Gastrocnemius medialis (tissue), 4 donors: ENCODE results near the gene ZC3H18. TPM values are rescaled to one million over a fixed set of nuclear protein-coding genes. Genes with fewer than 3 reads are reported as not detected.

Source experiments
- ATAC-seq, 2 donors: fragments of 150-250 bp; one replicate each; pipeline ENCODE4 v1.9.1; 2016
- DNase-seq, 2 donors: peaks; one replicate each; pipeline ENCODE4 v3.0.0-alpha.2; 2019
- H3K27ac ChIP-seq, 4 donors: fragments of 200-600 bp; sonication (generic); 1 replicate in 1 of 4; 2 replicates in 3 of 4; pipeline ENCODE4 v1.5.1; 2016 to 2018; ENCODE audit warnings: mild to moderate bottlenecking in 2 of 4, moderate library complexity in 1 of 4
- H3K27me3 ChIP-seq, 3 donors: fragments of 200-600 bp; sonication (generic) in 2 of 3; 1 replicate in 1 of 3; 2 replicates in 2 of 3; pipeline versions ENCODE4 v1.5.1 to v1.6.0; 2016 to 2019; ENCODE audit warnings: mild to moderate bottlenecking in 1 of 3, moderate library complexity in 1 of 3
- H3K36me3 ChIP-seq, 2 donors: fragments of 200-600 bp; sonication (generic) in 1 of 2; one replicate each; pipeline ENCODE4 v1.5.1; 2017 to 2018
- H3K4me1 ChIP-seq, 2 donors: fragments of 200-600 bp; sonication (generic) in 1 of 2; one replicate each; pipeline ENCODE4 v1.5.1; 2016 to 2017; ENCODE audit warnings: mild to moderate bottlenecking in 2 of 2
- H3K4me3 ChIP-seq, 4 donors: fragments of 200-600 bp; sonication (generic) in 3 of 4; 1 replicate in 1 of 4; 2 replicates in 3 of 4; pipeline ENCODE4 v1.5.1; 2016 to 2019; ENCODE audit warnings: mild to moderate bottlenecking in 2 of 4
- H3K9me3 ChIP-seq, 3 donors: fragments of 200-600 bp; sonication (generic) in 2 of 3; 1 replicate in 1 of 3; 2 replicates in 2 of 3; pipeline ENCODE4 v1.5.1; 2016 to 2019
- POLR2A ChIP-seq, 2 donors: fragments of 450-650 bp; IDR thresholded peaks; one replicate each; pipeline ENCODE4 v1.6.1; 2017; ENCODE audit warnings: antibody characterized with exemption in 2 of 2, mild to moderate bottlenecking in 2 of 2, moderate library complexity in 2 of 2
- in situ Hi-C, 4 donors: fragments of 200-750 bp; cut with MboI; loops; one replicate each; pipeline versions ENCODE4 v1.15.0 to v1.8.0; 2017; ENCODE audit warnings: low sequenced_read_pairs in 4 of 4
- intact Hi-C: fragments of 100-400 bp; cut with DNase I; formaldehyde crosslinking; loops from one replicate; pipeline ENCODE4 v1.15.1; 2023; ENCODE audit warnings: low total_unique reads
- total RNA-seq, 4 donors: library from RNA; depleted of rRNA; stranded (reverse); fragments of >200 nt; gene quantifications; one replicate each; pipeline versions ENCODE4 v1.1.0 to v1.2.3, GENCODE V29; 2016
- TF ChIP-seq, protein P1 (sequence below), 5 experiments: fragments of 450-650 bp in 3 of 5; fragments of 200-600 bp in 2 of 5; sonication (generic) in 2 of 5; IDR thresholded peaks in 4 of 5; conservative IDR thresholded peaks in 1 of 5; 1 replicate in 4 of 5; 2 replicates in 1 of 5; pipeline ENCODE4 v1.5.1; 2016 to 2019; ENCODE audit warnings: antibody characterized with exemption in 5 of 5, mild to moderate bottlenecking in 3 of 5, moderate library complexity in 3 of 5

The ZC3H18 gene
- total RNA-seq, 4 donors from 2014 or later, result 10.9 to 20.5 (median 18.4) TPM

DNA sequence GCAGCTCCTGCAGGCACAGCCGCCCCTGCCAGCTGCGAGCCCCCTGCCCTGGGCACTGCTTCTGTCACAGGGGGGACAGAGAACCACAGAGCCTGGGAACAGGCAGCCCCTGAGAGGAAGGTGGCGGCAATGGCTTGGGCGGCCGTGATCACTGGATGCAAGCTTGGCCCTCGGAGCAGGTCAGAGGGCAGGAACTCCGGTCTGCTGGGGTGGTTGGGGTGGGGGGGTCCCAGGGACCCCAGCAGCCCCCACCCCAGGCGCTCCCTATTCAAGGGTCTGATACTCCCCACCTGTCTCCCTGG, 82.5 kb downstream of the ZC3H18 start:
- H3K36me3 ChIP-seq, result peaks cover 0 to 29% of the 10 kb centered on the region in 2 donors
- no peak overlapping the region for H3K27ac ChIP-seq
- in situ Hi-C loops (no loop called here), intact Hi-C loops (no loop called here)
- H3K4me1 ChIP-seq, result peaks cover 8 to 9% of the 10 kb centered on the region in 2 donors
- TF ChIP-seq, protein P1, sequence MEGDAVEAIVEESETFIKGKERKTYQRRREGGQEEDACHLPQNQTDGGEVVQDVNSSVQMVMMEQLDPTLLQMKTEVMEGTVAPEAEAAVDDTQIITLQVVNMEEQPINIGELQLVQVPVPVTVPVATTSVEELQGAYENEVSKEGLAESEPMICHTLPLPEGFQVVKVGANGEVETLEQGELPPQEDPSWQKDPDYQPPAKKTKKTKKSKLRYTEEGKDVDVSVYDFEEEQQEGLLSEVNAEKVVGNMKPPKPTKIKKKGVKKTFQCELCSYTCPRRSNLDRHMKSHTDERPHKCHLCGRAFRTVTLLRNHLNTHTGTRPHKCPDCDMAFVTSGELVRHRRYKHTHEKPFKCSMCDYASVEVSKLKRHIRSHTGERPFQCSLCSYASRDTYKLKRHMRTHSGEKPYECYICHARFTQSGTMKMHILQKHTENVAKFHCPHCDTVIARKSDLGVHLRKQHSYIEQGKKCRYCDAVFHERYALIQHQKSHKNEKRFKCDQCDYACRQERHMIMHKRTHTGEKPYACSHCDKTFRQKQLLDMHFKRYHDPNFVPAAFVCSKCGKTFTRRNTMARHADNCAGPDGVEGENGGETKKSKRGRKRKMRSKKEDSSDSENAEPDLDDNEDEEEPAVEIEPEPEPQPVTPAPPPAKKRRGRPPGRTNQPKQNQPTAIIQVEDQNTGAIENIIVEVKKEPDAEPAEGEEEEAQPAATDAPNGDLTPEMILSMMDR (IDR thresholded peaks at IDR 0.05 in 4 of 5, conservative IDR thresholded peaks at IDR 0.05 in 1 of 5), result no peak
- ATAC-seq, result no peak
- no peak overlapping the region for H3K4me3 ChIP-seq
- no peak for DNase-seq
- no peaks in the 10 kb centered on the region for H3K27me3 ChIP-seq
- no peaks in the 10 kb centered on the region for H3K9me3 ChIP-seq

DNA sequence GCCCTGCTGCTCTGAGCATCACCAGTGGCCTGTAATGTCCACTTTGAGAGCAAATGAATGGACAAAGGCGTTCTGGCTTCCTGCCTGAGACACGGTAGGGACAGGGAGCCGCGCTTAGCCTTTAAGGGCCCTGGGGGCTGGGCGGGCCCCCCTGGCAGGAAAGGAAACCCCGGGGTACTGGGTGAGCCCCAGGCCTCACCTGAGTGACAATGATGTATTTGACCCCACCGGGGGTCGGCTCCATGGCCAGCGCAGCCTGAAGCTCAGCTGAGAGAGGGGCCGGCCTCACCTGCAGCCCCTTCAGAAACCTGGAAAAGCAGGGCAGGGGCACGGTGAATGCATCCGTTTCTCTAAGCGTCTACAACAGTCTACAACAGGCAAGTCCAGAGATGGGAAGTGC, 82.9 kb downstream of the ZC3H18 start:
- H3K9me3 ChIP-seq, result no peaks in the 10 kb centered on the region
- intact Hi-C loops (no loop called here), in situ Hi-C loops (no loop called here)
- H3K4me3 ChIP-seq, result no peak overlapping the region
- no peak overlapping the region for H3K27ac ChIP-seq
- no peaks in the 10 kb centered on the region for H3K27me3 ChIP-seq
- no peak for ATAC-seq
- no peak for DNase-seq
- TF ChIP-seq POLR2A (IDR thresholded peaks at IDR 0.05), result no peak
- TF ChIP-seq, protein P1 (IDR thresholded peaks at IDR 0.05 in 4 of 5, conservative IDR thresholded peaks at IDR 0.05 in 1 of 5), result no peak
- peaks cover 0 to 29% of the 10 kb centered on the region in 2 donors for H3K36me3 ChIP-seq
- peaks cover 8 to 9% of the 10 kb centered on the region in 2 donors for H3K4me1 ChIP-seq

DNA sequence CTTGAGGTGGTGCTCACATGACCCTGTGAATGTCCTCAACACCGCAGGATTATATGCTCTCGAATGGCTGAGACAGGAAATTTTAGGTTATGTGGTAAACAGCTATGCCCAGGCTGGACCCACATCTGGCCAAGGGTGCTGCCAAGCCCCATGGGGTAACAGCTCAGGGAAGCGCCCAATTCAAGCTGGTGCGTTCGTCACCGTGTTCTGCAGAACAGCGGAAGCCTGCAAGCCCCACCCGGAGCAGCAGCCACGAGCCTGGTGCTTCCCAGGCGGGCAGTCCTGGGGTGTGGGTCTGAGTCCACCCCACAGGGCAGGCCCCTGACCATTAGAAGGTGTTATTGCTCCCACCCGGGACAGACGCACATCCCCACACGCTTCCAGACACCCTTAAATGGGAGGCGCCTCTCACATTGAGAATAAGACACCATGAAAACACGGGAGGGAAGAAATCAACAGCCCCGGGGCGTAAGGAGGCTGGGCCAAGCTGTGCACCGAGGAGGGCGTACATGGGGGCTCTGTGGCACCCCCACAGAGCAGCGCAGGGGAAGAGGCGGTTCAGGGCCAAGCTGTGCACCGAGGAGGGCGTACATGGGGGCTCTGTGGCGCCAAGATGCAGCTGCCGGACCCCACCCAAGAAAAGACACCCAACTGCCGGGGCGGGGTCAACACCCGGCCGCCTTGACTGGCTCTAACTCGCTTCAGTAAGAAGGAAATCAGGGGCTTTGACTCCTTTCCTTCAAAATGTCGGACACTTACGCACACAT, 83.6 kb downstream of the ZC3H18 start:
- H3K36me3 ChIP-seq, result peaks cover 0 to 29% of the 10 kb centered on the region in 2 donors

DNA sequence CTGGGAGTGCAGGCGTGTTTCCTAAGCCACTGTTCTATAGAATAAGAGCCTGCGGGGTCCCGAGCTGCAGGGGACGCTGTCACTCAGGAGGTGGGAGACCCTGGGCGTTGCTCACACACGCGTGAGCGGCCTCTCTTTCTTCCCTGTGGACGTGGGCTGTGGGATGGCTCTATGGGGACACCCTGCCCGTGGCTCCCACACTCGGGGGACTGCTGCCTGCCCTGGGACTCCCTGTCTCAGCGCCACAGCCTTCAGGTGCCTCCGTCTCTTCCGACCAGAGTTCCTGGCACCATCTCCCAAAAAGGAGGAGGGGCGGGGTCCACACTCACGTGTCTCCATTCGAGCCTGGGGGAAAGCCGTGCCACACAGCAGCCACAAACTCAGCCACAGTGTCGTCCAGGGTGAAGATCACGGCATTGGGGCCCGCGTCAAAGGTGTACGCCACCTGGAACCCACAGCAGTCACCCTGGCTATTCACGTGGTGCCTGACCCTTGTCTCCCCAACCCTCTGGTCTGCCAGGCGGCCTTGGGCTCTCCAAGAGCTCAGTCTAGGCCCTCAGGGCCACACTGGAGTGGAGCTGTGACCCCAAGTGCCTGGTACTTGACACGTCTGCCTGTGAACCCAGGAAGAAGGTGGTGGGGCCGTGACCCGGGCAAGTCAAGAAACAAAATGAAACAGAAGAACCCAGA, 84.3 kb downstream of the ZC3H18 start:
- intact Hi-C loops (no loop called here), in situ Hi-C loops (no loop called here)
- no peak for ATAC-seq
- no peaks in the 10 kb centered on the region for H3K9me3 ChIP-seq
- no peaks in the 10 kb centered on the region for H3K27me3 ChIP-seq
- no peak overlapping the region for H3K4me3 ChIP-seq
- peaks cover 8 to 9% of the 10 kb centered on the region in 2 donors for H3K4me1 ChIP-seq
- H3K36me3 ChIP-seq, result peaks cover 0 to 29% of the 10 kb centered on the region in 2 donors
- TF ChIP-seq, protein P1 (IDR thresholded peaks at IDR 0.05 in 4 of 5, conservative IDR thresholded peaks at IDR 0.05 in 1 of 5), result no peak
- no peak for TF ChIP-seq POLR2A (IDR thresholded peaks at IDR 0.05)
- DNase-seq, result no peak
- no peak overlapping the region for H3K27ac ChIP-seq

More for the DNA sequence above, 83.6 kb downstream of the ZC3H18 start:
- TF ChIP-seq, protein P1 (IDR thresholded peaks at IDR 0.05 in 4 of 5, conservative IDR thresholded peaks at IDR 0.05 in 1 of 5), result no peak
- TF ChIP-seq POLR2A (IDR thresholded peaks at IDR 0.05), result no peak
- no peak overlapping the region for H3K27ac ChIP-seq
- H3K9me3 ChIP-seq, result no peaks in the 10 kb centered on the region
- in situ Hi-C loops, result no loop called here
- no peak overlapping the region for H3K4me3 ChIP-seq
- H3K27me3 ChIP-seq, result no peaks in the 10 kb centered on the region
- DNase-seq, result no peak
- intact Hi-C loops, result no loop called here
- no peak for ATAC-seq
- peaks cover 8 to 9% of the 10 kb centered on the region in 2 donors for H3K4me1 ChIP-seq
